Osteoblast (primary cell): Measurements from ENCODE around the gene KLHDC7A. TPM values are rescaled to one million over a fixed set of nuclear protein-coding genes. Genes with fewer than 3 reads are reported as not detected.

Experiments used
- DNase-seq: peaks from one replicate; pipeline ENCODE4 v3.0.0; 2011; ENCODE audit warnings: low spot score, mixed read lengths; ENCODE audit not compliant: insufficient read length; ENCODE audit errors: missing footprints
- H2AFZ ChIP-seq: 2 replicates; pipeline ENCODE4 v1.6.0; 2011; ENCODE audit warnings: mild to moderate bottlenecking, low read length
- H3K27ac ChIP-seq: 2 replicates; pipeline ENCODE4 v1.5.1; 2011; ENCODE audit warnings: mild to moderate bottlenecking, low read depth, low read length, moderate library complexity
- H3K27me3 ChIP-seq: 2 replicates; pipeline ENCODE4 v1.6.0; 2012; ENCODE audit warnings: mild to moderate bottlenecking, control low read depth, inconsistent platforms, low read length, moderate library complexity; ENCODE audit not compliant: insufficient read depth
- H3K36me3 ChIP-seq: 2 replicates; pipeline ENCODE4 v1.5.1; 2011; ENCODE audit warnings: mild to moderate bottlenecking, low read length, control low read depth, moderate library complexity; ENCODE audit not compliant: insufficient read depth
- H3K4me1 ChIP-seq: 2 replicates; pipeline ENCODE4 v1.5.1; 2011; ENCODE audit warnings: mild to moderate bottlenecking, low read length, control low read depth, moderate library complexity; ENCODE audit not compliant: insufficient read depth
- H3K4me2 ChIP-seq: 2 replicates; pipeline ENCODE4 v1.6.0; 2011; ENCODE audit warnings: mild to moderate bottlenecking, low read length; ENCODE audit not compliant: insufficient read depth
- H3K4me3 ChIP-seq: fragments of 200-600 bp; sonication (generic); 3 replicates; pipeline ENCODE4 v1.5.1; 2012; ENCODE audit warnings: mild to moderate bottlenecking, low read length, inconsistent platforms; ENCODE audit not compliant: insufficient read depth
- H3K79me2 ChIP-seq: 2 replicates; pipeline ENCODE4 v1.6.0; 2012; ENCODE audit warnings: mild to moderate bottlenecking, low read length, control low read depth, inconsistent platforms; ENCODE audit not compliant: insufficient read depth
- H3K9me3 ChIP-seq: 2 replicates; pipeline ENCODE4 v1.5.1; 2011; ENCODE audit warnings: low read depth, low read length, control low read depth
- H4K20me1 ChIP-seq: 2 replicates; pipeline ENCODE4 v1.6.0; 2012; ENCODE audit warnings: mild to moderate bottlenecking, low read length, control low read depth; ENCODE audit not compliant: insufficient read depth
- CTCF ChIP-seq: IDR thresholded peaks from 2 replicates; pipeline ENCODE4 v1.5.1; 2011; ENCODE audit warnings: mild to moderate bottlenecking, low read depth, low read length, moderate library complexity; ENCODE audit errors: extremely low read depth
- total RNA-seq: library from RNA; depleted of rRNA; stranded (reverse); fragments of >200 nt; gene quantifications from 2 replicates; pipeline ENCODE4 v1.2.3, GENCODE V29; 2012

The KLHDC7A gene
- total RNA-seq, 1 donor: not detected

GRCh38 chr1:18485227-18485626 lies 4.5 kb downstream of the KLHDC7A start:
- Histone ChIP-seq H3K4me3 (no peak overlapping the region), H2AFZ (no peak overlapping the region), H3K27ac (no peak overlapping the region), H3K9me3 (no peaks in the 10 kb centered on the region), H4K20me1 (no peaks in the 10 kb centered on the region), H3K79me2 (no peaks in the 10 kb centered on the region), H3K4me1 (no peaks in the 10 kb centered on the region), H3K27me3 (no peaks in the 10 kb centered on the region), H3K36me3 (no peaks in the 10 kb centered on the region), H3K4me2 (no peak overlapping the region)
- TF ChIP-seq CTCF: no peak
- DNase-seq: no peak

- Histone ChIP-seq H3K4me1 (no peaks in the 10 kb centered on the region), H2AFZ (no peak overlapping the region), H3K36me3 (no peaks in the 10 kb centered on the region), H3K9me3 (no peaks in the 10 kb centered on the region), H3K27ac (no peak overlapping the region), H3K27me3 (no peaks in the 10 kb centered on the region), H3K4me2 (no peak overlapping the region), H4K20me1 (no peaks in the 10 kb centered on the region), H3K79me2 (no peaks in the 10 kb centered on the region), H3K4me3 (no peak overlapping the region)
- TF ChIP-seq CTCF: no peak
- no peak for DNase-seq
Observed at GRCh38 chr1:18486195-18486594, 5.5 kb downstream of the KLHDC7A start.

- Histone ChIP-seq H3K27ac (no peak overlapping the region), H3K27me3 (no peaks in the 10 kb centered on the region), H3K36me3 (no peaks in the 10 kb centered on the region), H3K79me2 (no peaks in the 10 kb centered on the region), H3K9me3 (no peaks in the 10 kb centered on the region), H3K4me1 (no peaks in the 10 kb centered on the region), H3K4me2 (no peak overlapping the region), H3K4me3 (no peak overlapping the region), H4K20me1 (no peaks in the 10 kb centered on the region), H2AFZ (no peak overlapping the region)
- no peak for DNase-seq
- TF ChIP-seq CTCF: no peak
Observed at GRCh38 chr1:18489417-18490143, 8.8 kb downstream of the KLHDC7A start.

- no peak for DNase-seq
- H3K4me3 ChIP-seq: no peak overlapping the region
- no peaks in the 10 kb centered on the region for H3K27me3 ChIP-seq
- H3K27ac ChIP-seq: no peak overlapping the region
- no peak overlapping the region for H3K4me2 ChIP-seq
- no peaks in the 10 kb centered on the region for H3K9me3 ChIP-seq
- no peaks in the 10 kb centered on the region for H4K20me1 ChIP-seq
- no peaks in the 10 kb centered on the region for H3K36me3 ChIP-seq
- no peak overlapping the region for H2AFZ ChIP-seq
- H3K4me1 ChIP-seq: no peaks in the 10 kb centered on the region
- TF ChIP-seq CTCF: no peak
- no peaks in the 10 kb centered on the region for H3K79me2 ChIP-seq
Observed at GRCh38 chr1:18491168-18491567, 10.4 kb downstream of the KLHDC7A start.
